GM12878 (cell line): ENCODE measurements around the gene LPAR3. TPM values are rescaled to one million over a fixed set of nuclear protein-coding genes. Genes with fewer than 3 reads are reported as not detected.

ENCODE experiments used
- ATAC-seq: fragments of 200-7000 bp; cut with Tn5 transposase; 3 replicates; pipeline ENCODE4 v1.9.1; 2020; ENCODE audit warnings: mild to moderate bottlenecking, moderate library complexity
- BruUV-seq: library from RNA; stranded (reverse); fragments of 400-500 nt; replicated peaks from 2 replicates; lab custom pipeline; 2021; lab: Mats Ljungman, UMichigan
- CTCF ChIA-PET: fragments of 300-600 bp; sonication (Branson Sonifier 250); formaldehyde crosslinking; extraction: SDS; loops from one replicate; lab custom pipeline; 2021; ENCODE audit warnings: inconsistent platforms; lab: Yijun Ruan, JAX
- POLR2A ChIA-PET: fragments of 350-600 bp; formaldehyde crosslinking; extraction: SDS; loops from one replicate; lab custom pipeline; 2021; ENCODE audit warnings: inconsistent platforms; lab: Charles Lee
- RAD21 ChIA-PET: fragments of 300-600 bp; sonication (Branson Sonifier 250); formaldehyde crosslinking; loops from one replicate; lab custom pipeline; 2023; ENCODE audit warnings: antibody characterized with exemption; ENCODE audit not compliant: unreplicated experiment; lab: Charles Lee
- SMC1A ChIA-PET: fragments of 300-600 bp; sonication (Branson Sonifier 250); formaldehyde crosslinking; loops from one replicate; lab custom pipeline; 2023; ENCODE audit not compliant: unreplicated experiment, uncharacterized antibody; lab: Charles Lee
- DNase-seq: peaks from one replicate; pipeline ENCODE4 v3.0.0-alpha.2; 2011; ENCODE audit warnings: low read depth, low spot score
- FAIRE-seq: peaks from 3 replicates; lab custom pipeline; 2011; peaks lifted over from hg19 to GRCh38; lab: Jason Lieb, UNC
- H2AFZ ChIP-seq: 2 replicates; pipeline ENCODE4 v1.6.0; 2011; ENCODE audit warnings: low read depth, low read length, control low read depth; ENCODE audit not compliant: control insufficient read depth
- H3K27ac ChIP-seq: 2 replicates; pipeline ENCODE4 v1.5.1; 2011; ENCODE audit warnings: control low read depth; ENCODE audit not compliant: control insufficient read depth, insufficient read depth
- H3K27me3 ChIP-seq, 2 experiments: replicated peaks in 1 of 2; 2 replicates each; pipeline versions ENCODE4 v1.6.0 to v1.6.1; 2011; ENCODE audit warnings: low read length in 1 of 2; ENCODE audit not compliant: control insufficient read depth in 2 of 2, insufficient read depth in 2 of 2
- H3K36me3 ChIP-seq, 2 experiments: 2 replicates each; pipeline ENCODE4 v1.5.1; 2011; ENCODE audit warnings: low read length in 1 of 2; ENCODE audit not compliant: control insufficient read depth in 2 of 2, insufficient read depth in 2 of 2
- H3K4me1 ChIP-seq: 2 replicates; pipeline ENCODE4 v1.6.1; 2011; ENCODE audit warnings: mild to moderate bottlenecking, low read length, moderate library complexity, mixed read lengths; ENCODE audit not compliant: control insufficient read depth, insufficient read depth
- H3K4me2 ChIP-seq: 2 replicates; pipeline ENCODE4 v1.6.0; 2011; ENCODE audit warnings: control low read depth; ENCODE audit not compliant: control insufficient read depth, insufficient read depth
- H3K4me3 ChIP-seq: fragments of 200-600 bp; sonication (generic); 2 replicates; pipeline ENCODE4 v1.5.1; 2016
- H3K79me2 ChIP-seq: 2 replicates; pipeline ENCODE4 v1.6.0; 2011; ENCODE audit warnings: low read length; ENCODE audit not compliant: control insufficient read depth, insufficient read depth
- H3K9ac ChIP-seq: 2 replicates; pipeline ENCODE4 v1.8.0; 2011; ENCODE audit warnings: low read length, control low read depth, mixed read lengths; ENCODE audit not compliant: control insufficient read depth, insufficient read depth
- H3K9me3 ChIP-seq: replicated peaks from 3 replicates; pipeline ENCODE4 v1.5.1; 2011; ENCODE audit warnings: mild to moderate bottlenecking, low read length; ENCODE audit not compliant: control insufficient read depth, insufficient read depth
- H4K20me1 ChIP-seq: 2 replicates; pipeline ENCODE4 v1.6.0; 2011; ENCODE audit not compliant: control insufficient read depth, insufficient read depth
- BCL11A ChIP-seq: IDR thresholded peaks from 2 replicates; pipeline ENCODE4 v1.6.1; 2011; ENCODE audit warnings: low read depth, low read length
- CBX5 ChIP-seq: sonication (generic); IDR thresholded peaks from 2 replicates; pipeline ENCODE4 v1.6.1; 2016; ENCODE audit warnings: low read depth, moderate library complexity, mild to moderate bottlenecking, inconsistent platforms
- FOS ChIP-seq: IDR thresholded peaks from 3 replicates; pipeline ENCODE4 v1.6.1; 2011; ENCODE audit warnings: borderline replicate concordance; ENCODE audit not compliant: insufficient read length; ENCODE audit errors: extremely low read depth
- HCFC1 ChIP-seq: fragments of 150-350 bp; IDR thresholded peaks from 2 replicates; pipeline ENCODE4 v1.6.1; 2014; ENCODE audit warnings: low read length
- MYC ChIP-seq: IDR thresholded peaks from 2 replicates; pipeline ENCODE4 v1.6.1; 2011; ENCODE audit warnings: mild to moderate bottlenecking, low read length, moderate library complexity, inconsistent platforms; ENCODE audit not compliant: insufficient read depth, insufficient replicate concordance, insufficient read length, severe bottlenecking
- PAX8 ChIP-seq: fragments of 450-650 bp; IDR thresholded peaks from 2 replicates; pipeline ENCODE4 v1.6.1; 2017; ENCODE audit warnings: mild to moderate bottlenecking, moderate library complexity
- RUNX3 ChIP-seq: IDR thresholded peaks from 2 replicates; pipeline ENCODE4 v1.6.1; 2012; ENCODE audit warnings: low read length, inconsistent platforms
- SMARCA5 ChIP-seq: fragments of 450-650 bp; IDR thresholded peaks from 2 replicates; pipeline ENCODE4 v1.6.1; 2017; ENCODE audit warnings: mild to moderate bottlenecking
- SREBF2 ChIP-seq: IDR thresholded peaks from 2 replicates; pipeline ENCODE4 v1.6.1; 2012; ENCODE audit warnings: mild to moderate bottlenecking, low read length
- in situ Hi-C: fragments of 300-500 bp; cut with MboI; formaldehyde crosslinking; loops from 9 replicates; pipeline ENCODE4 v1.14.3; 2018; ENCODE audit warnings: mixed read lengths
- intact Hi-C: fragments of 100-400 bp; cut with micrococcal nuclease; formaldehyde crosslinking; loops from one replicate; pipeline ENCODE4 v1.14.2; 2022; ENCODE audit not compliant: unreplicated experiment
- polyA plus RNA-seq, 11 experiments: library from polyadenylated mRNA; depleted of rRNA in 4 of 11; unstranded in 6 of 11; stranded (reverse) in 5 of 11; fragments of >200 nt; fragmentation: Nextera tagmentation in 4 of 11; fragmentation: Illumina TruSeq in 1 of 11; extraction: Ambion mirVana in 4 of 11; extraction: Trizol in 1 of 11; gene quantifications; 1 replicate in 1 of 11; 2 replicates in 10 of 11; pipeline versions ENCODE4 v1.2.1 to v1.2.3, GENCODE V29; 2011 to 2016; ENCODE audit warnings: inconsistent platforms in 2 of 11, missing spikeins in 2 of 11, low read depth in 1 of 11
- total RNA-seq, 4 experiments: library from RNA; depleted of rRNA in 3 of 4; stranded (reverse); fragments of >200 nt in 3 of 4; fragmentation: Illumina TruSeq in 1 of 4; extraction: Trizol in 1 of 4; gene quantifications; 2 replicates each; pipeline versions ENCODE4 v1.2.1 to v1.2.3, GENCODE V29; 2013 to 2021
- TF ChIP-seq, protein P1 (sequence below): fragments of 150-350 bp; IDR thresholded peaks from 2 replicates; pipeline ENCODE4 v1.6.1; 2014; ENCODE audit warnings: mild to moderate bottlenecking, low read depth, low read length
- TF ChIP-seq, protein P2 (sequence below): fragments of 450-650 bp; IDR thresholded peaks from 2 replicates; pipeline ENCODE4 v1.6.1; 2016; ENCODE audit warnings: mild to moderate bottlenecking
- TF ChIP-seq, protein P3 (sequence below): IDR thresholded peaks from 2 replicates; pipeline ENCODE4 v1.6.1; 2011; ENCODE audit warnings: low read depth, low read length, improper control_type of control experiment, borderline replicate concordance
- TF ChIP-seq, protein P4 (sequence below): fragments of 450-650 bp; IDR thresholded peaks from 2 replicates; pipeline ENCODE4 v1.6.1; 2017; ENCODE audit warnings: mild to moderate bottlenecking, moderate library complexity
- TF ChIP-seq, protein P5 (sequence below): fragments of 450-650 bp; IDR thresholded peaks from 2 replicates; pipeline ENCODE4 v1.6.1; 2018; ENCODE audit warnings: mild to moderate bottlenecking, low read depth, moderate library complexity; ENCODE audit not compliant: partially characterized antibody

Gene LPAR3
- total and polyA plus RNA-seq, 10 of the 15 experiments (the other 5 are each of a cell fraction or from before 2014, with no cell fraction given), result 0.03 to 0.31 (median 0.09) TPM; not detected in 3

DNA sequence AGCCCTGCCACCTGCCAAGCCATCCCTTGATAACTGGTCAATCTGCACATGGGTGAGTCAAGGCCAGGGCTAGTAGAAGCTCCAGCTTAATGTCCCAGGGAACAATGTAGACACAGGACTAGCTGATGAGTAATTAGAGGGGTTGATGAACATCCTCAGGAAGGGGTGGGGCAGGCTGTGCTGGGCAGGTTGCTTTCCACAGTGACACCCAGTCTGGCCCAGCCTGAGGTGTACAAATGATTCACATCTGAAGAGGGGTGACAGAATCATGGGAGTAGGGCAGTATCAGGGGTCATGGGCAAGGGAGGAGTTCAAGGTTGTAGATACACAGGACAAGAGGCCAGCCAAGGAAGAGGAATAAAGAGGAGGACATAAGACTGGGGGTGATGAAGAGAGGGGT is 4.3 kb downstream of the LPAR3 start:
- H3K27ac ChIP-seq, result no peak overlapping the region
- no peak overlapping the region for H3K4me2 ChIP-seq
- H3K4me3 ChIP-seq, result no peak overlapping the region
- RAD21 ChIA-PET, result no interaction called here
- CTCF ChIA-PET, result interaction anchor here (0.6 kb wide), 1 partner anchor 366 kb away, joined by 3 read pairs; no protein-coding TSS in a partner anchor
- intact Hi-C loops (no loop called here), in situ Hi-C loops (no loop called here)
- H3K79me2 ChIP-seq, result no peaks in the 10 kb centered on the region
- no peaks in the 10 kb centered on the region for H3K9me3 ChIP-seq
- BruUV-seq, result no TSS peak
- SMC1A ChIA-PET, result no interaction called here
- no peak overlapping the region for H2AFZ ChIP-seq
- DNase-seq (no peak), FAIRE-seq (no peak), ATAC-seq (no peak)
- POLR2A ChIA-PET, result no interaction called here
- no peaks in the 10 kb centered on the region for H4K20me1 ChIP-seq
- TF ChIP-seq RUNX3 (no peak), MYC (no peak), BCL11A (no peak), SMARCA5 (no peak), HCFC1 (no peak), SREBF2 (no peak), CBX5 (no peak), FOS (no peak), PAX8 (no peak)
- TF ChIP-seq, protein P1, sequence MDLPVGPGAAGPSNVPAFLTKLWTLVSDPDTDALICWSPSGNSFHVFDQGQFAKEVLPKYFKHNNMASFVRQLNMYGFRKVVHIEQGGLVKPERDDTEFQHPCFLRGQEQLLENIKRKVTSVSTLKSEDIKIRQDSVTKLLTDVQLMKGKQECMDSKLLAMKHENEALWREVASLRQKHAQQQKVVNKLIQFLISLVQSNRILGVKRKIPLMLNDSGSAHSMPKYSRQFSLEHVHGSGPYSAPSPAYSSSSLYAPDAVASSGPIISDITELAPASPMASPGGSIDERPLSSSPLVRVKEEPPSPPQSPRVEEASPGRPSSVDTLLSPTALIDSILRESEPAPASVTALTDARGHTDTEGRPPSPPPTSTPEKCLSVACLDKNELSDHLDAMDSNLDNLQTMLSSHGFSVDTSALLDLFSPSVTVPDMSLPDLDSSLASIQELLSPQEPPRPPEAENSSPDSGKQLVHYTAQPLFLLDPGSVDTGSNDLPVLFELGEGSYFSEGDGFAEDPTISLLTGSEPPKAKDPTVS, result no peak
- TF ChIP-seq, protein P2, sequence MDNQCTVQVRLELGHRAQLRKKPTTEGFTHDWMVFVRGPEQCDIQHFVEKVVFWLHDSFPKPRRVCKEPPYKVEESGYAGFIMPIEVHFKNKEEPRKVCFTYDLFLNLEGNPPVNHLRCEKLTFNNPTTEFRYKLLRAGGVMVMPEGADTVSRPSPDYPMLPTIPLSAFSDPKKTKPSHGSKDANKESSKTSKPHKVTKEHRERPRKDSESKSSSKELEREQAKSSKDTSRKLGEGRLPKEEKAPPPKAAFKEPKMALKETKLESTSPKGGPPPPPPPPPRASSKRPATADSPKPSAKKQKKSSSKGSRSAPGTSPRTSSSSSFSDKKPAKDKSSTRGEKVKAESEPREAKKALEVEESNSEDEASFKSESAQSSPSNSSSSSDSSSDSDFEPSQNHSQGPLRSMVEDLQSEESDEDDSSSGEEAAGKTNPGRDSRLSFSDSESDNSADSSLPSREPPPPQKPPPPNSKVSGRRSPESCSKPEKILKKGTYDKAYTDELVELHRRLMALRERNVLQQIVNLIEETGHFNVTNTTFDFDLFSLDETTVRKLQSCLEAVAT, result no peak
- TF ChIP-seq, protein P3, sequence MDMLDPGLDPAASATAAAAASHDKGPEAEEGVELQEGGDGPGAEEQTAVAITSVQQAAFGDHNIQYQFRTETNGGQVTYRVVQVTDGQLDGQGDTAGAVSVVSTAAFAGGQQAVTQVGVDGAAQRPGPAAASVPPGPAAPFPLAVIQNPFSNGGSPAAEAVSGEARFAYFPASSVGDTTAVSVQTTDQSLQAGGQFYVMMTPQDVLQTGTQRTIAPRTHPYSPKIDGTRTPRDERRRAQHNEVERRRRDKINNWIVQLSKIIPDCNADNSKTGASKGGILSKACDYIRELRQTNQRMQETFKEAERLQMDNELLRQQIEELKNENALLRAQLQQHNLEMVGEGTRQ, result no peak
- TF ChIP-seq, protein P4, sequence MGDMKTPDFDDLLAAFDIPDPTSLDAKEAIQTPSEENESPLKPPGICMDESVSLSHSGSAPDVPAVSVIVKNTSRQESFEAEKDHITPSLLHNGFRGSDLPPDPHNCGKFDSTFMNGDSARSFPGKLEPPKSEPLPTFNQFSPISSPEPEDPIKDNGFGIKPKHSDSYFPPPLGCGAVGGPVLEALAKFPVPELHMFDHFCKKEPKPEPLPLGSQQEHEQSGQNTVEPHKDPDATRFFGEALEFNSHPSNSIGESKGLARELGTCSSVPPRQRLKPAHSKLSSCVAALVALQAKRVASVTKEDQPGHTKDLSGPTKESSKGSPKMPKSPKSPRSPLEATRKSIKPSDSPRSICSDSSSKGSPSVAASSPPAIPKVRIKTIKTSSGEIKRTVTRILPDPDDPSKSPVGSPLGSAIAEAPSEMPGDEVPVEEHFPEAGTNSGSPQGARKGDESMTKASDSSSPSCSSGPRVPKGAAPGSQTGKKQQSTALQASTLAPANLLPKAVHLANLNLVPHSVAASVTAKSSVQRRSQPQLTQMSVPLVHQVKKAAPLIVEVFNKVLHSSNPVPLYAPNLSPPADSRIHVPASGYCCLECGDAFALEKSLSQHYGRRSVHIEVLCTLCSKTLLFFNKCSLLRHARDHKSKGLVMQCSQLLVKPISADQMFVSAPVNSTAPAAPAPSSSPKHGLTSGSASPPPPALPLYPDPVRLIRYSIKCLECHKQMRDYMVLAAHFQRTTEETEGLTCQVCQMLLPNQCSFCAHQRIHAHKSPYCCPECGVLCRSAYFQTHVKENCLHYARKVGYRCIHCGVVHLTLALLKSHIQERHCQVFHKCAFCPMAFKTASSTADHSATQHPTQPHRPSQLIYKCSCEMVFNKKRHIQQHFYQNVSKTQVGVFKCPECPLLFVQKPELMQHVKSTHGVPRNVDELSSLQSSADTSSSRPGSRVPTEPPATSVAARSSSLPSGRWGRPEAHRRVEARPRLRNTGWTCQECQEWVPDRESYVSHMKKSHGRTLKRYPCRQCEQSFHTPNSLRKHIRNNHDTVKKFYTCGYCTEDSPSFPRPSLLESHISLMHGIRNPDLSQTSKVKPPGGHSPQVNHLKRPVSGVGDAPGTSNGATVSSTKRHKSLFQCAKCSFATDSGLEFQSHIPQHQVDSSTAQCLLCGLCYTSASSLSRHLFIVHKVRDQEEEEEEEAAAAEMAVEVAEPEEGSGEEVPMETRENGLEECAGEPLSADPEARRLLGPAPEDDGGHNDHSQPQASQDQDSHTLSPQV, result no peak
- TF ChIP-seq, protein P5, sequence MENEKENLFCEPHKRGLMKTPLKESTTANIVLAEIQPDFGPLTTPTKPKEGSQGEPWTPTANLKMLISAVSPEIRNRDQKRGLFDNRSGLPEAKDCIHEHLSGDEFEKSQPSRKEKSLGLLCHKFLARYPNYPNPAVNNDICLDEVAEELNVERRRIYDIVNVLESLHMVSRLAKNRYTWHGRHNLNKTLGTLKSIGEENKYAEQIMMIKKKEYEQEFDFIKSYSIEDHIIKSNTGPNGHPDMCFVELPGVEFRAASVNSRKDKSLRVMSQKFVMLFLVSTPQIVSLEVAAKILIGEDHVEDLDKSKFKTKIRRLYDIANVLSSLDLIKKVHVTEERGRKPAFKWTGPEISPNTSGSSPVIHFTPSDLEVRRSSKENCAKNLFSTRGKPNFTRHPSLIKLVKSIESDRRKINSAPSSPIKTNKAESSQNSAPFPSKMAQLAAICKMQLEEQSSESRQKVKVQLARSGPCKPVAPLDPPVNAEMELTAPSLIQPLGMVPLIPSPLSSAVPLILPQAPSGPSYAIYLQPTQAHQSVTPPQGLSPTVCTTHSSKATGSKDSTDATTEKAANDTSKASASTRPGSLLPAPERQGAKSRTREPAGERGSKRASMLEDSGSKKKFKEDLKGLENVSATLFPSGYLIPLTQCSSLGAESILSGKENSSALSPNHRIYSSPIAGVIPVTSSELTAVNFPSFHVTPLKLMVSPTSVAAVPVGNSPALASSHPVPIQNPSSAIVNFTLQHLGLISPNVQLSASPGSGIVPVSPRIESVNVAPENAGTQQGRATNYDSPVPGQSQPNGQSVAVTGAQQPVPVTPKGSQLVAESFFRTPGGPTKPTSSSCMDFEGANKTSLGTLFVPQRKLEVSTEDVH, result no peak
- H3K4me1 ChIP-seq, result no peaks in the 10 kb centered on the region
- peaks cover 6 to 10% of the 10 kb centered on the region in 2 experiments for H3K27me3 ChIP-seq
- no peak overlapping the region for H3K9ac ChIP-seq
- no peaks in the 10 kb centered on the region for H3K36me3 ChIP-seq
